Measurements from ENCODE around the gene HGD. TPM values are rescaled to one million over a fixed set of nuclear protein-coding genes. Genes with fewer than 3 reads are reported as not detected.

Gene HGD
- total RNA-seq, 1 experiment from 2014 or later = 0.59 TPM

DNA sequence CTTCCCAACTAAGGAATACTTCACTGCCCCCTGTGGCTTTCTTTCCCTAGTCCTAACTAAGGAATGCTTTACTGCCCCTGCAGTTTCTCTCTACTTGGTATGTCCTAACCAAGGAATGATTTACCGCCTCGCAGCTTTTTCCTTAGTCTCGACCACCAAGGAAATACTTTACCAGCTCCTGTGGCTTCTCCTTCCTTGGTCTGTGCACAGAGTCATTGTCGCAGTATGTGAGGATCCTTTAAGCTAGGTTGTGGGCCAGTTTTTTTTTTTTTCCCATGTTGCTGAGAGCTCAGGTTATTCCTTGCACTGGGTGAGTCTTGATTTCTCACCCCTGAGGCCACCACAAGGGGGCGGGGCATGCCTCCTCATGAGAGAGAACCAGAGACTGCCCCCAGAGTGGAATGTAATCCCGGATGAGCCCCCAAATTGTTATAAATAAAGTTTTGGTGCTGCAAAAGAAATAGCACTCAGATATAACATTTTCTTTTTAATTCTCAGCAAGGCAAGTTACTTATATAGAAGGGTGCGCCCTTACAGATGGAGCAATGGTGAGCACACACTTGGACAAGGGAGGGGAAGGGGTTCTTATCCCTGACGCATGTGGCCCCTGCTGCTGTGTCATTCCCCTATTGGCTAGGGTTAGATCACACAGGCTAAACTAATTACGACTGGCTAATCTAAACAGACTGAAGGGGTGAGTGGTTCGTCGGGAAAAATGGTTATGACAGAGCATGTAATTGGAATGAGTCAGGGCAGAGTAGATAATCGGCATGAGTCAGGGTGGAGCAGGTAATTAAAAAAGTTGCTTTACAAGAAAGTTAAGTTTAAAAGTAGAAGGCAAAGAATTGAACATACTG, 58.9 kb downstream of the HGD start:
- H3K4me2 ChIP-seq (ENCODE audit: low read length) = peak overlapping the region; percentile 78
- ChIA-PET CTCF (interaction anchor here (0.5 to 1.2 kb wide), 9 partner anchors 9 to 642 kb away, joined by 3 to 6 read pairs (median 3); partner anchors contain the start of gene NDUFB4), RAD21 (ENCODE audit: low non-redundant PET in 1 of 2, low total read pairs in 2 of 2, uncharacterized antibody in 2 of 2, unreplicated experiment in 2 of 2) (interaction anchor here in 1 of 2 experiments (1.1 kb wide), 1 partner anchor 172 kb away, joined by 3 read pairs; no protein-coding TSS in a partner anchor)
- TF ChIP-seq ZFX (IDR thresholded peaks at IDR 0.05) (no peak), POLR2AphosphoS5 (IDR thresholded peaks at IDR 0.05; ENCODE audit: low read depth, low read length) (no peak; the same call in 1 of the 2 replicates), YY1 (IDR thresholded peaks at IDR 0.05; ENCODE audit: extremely low read depth, insufficient replicate concordance, low read depth, low read length) (no peak), EZH2phosphoT487 (IDR thresholded peaks at IDR 0.05; ENCODE audit: borderline replicate concordance) (no peak), CBX3 (IDR thresholded peaks at IDR 0.05; ENCODE audit: low read depth) (peak; percentile 42; the same call in 1 of the 2 replicates), ZNF274 (IDR thresholded peaks at IDR 0.05; ENCODE audit: low read depth, low read length) (no peak), SP1 (IDR thresholded peaks at IDR 0.05; ENCODE audit: low read depth) (peak; percentile 66), TCF7L2 (IDR thresholded peaks at IDR 0.05; ENCODE audit: borderline replicate concordance, extremely low read depth, insufficient read depth, insufficient read length) (no peak), CEBPB (IDR thresholded peaks at IDR 0.05; ENCODE audit: low read depth) (peak; percentile 63; the same call in 1 of the 2 replicates), SRF (IDR thresholded peaks at IDR 0.05; ENCODE audit: low read depth) (no peak), POLR2A (IDR thresholded peaks at IDR 0.05; ENCODE audit: borderline replicate concordance, extremely low read depth, insufficient read depth, insufficient read length) (no peak), EGR1 (IDR thresholded peaks at IDR 0.05; ENCODE audit: low read depth) (no peak), JUND (IDR thresholded peaks at IDR 0.05) (peak; percentile 78)
- TF ChIP-seq, protein P1, sequence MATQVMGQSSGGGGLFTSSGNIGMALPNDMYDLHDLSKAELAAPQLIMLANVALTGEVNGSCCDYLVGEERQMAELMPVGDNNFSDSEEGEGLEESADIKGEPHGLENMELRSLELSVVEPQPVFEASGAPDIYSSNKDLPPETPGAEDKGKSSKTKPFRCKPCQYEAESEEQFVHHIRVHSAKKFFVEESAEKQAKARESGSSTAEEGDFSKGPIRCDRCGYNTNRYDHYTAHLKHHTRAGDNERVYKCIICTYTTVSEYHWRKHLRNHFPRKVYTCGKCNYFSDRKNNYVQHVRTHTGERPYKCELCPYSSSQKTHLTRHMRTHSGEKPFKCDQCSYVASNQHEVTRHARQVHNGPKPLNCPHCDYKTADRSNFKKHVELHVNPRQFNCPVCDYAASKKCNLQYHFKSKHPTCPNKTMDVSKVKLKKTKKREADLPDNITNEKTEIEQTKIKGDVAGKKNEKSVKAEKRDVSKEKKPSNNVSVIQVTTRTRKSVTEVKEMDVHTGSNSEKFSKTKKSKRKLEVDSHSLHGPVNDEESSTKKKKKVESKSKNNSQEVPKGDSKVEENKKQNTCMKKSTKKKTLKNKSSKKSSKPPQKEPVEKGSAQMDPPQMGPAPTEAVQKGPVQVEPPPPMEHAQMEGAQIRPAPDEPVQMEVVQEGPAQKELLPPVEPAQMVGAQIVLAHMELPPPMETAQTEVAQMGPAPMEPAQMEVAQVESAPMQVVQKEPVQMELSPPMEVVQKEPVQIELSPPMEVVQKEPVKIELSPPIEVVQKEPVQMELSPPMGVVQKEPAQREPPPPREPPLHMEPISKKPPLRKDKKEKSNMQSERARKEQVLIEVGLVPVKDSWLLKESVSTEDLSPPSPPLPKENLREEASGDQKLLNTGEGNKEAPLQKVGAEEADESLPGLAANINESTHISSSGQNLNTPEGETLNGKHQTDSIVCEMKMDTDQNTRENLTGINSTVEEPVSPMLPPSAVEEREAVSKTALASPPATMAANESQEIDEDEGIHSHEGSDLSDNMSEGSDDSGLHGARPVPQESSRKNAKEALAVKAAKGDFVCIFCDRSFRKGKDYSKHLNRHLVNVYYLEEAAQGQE (IDR thresholded peaks at IDR 0.05; ENCODE audit: low read depth) = no peak
- TF ChIP-seq, protein P2, sequence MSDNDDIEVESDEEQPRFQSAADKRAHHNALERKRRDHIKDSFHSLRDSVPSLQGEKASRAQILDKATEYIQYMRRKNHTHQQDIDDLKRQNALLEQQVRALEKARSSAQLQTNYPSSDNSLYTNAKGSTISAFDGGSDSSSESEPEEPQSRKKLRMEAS (IDR thresholded peaks at IDR 0.05) = peak; percentile 30; the same call in 1 of the 2 replicates
- TF ChIP-seq, protein P3, sequence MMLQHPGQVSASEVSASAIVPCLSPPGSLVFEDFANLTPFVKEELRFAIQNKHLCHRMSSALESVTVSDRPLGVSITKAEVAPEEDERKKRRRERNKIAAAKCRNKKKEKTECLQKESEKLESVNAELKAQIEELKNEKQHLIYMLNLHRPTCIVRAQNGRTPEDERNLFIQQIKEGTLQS (IDR thresholded peaks at IDR 0.05) = no peak
- TF ChIP-seq, protein P4, sequence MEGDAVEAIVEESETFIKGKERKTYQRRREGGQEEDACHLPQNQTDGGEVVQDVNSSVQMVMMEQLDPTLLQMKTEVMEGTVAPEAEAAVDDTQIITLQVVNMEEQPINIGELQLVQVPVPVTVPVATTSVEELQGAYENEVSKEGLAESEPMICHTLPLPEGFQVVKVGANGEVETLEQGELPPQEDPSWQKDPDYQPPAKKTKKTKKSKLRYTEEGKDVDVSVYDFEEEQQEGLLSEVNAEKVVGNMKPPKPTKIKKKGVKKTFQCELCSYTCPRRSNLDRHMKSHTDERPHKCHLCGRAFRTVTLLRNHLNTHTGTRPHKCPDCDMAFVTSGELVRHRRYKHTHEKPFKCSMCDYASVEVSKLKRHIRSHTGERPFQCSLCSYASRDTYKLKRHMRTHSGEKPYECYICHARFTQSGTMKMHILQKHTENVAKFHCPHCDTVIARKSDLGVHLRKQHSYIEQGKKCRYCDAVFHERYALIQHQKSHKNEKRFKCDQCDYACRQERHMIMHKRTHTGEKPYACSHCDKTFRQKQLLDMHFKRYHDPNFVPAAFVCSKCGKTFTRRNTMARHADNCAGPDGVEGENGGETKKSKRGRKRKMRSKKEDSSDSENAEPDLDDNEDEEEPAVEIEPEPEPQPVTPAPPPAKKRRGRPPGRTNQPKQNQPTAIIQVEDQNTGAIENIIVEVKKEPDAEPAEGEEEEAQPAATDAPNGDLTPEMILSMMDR (IDR thresholded peaks at IDR 0.05 in 2 of 3, conservative IDR thresholded peaks at IDR 0.05 in 1 of 3; ENCODE audit: borderline replicate concordance in 1 of 3, insufficient read depth in 1 of 3, low read depth in 2 of 3, low read length in 2 of 3) = peak; percentile 56 to 71 (median 70); a peak in 5 of 6 replicates

More for the DNA sequence above, 58.9 kb downstream of the HGD start:
- Histone ChIP-seq H3K9me2 (ENCODE audit: insufficient read depth) (no peaks in the 10 kb centered on the region), H3K36me3 (ENCODE audit: control insufficient read depth in 1 of 2, insufficient read depth in 2 of 2, low read length in 2 of 2) (no peaks in the 10 kb centered on the region), H2AFZ (ENCODE audit: low read depth, low read length, poor library complexity, severe bottlenecking) (peak overlapping the region; percentile 87), H3K9ac (ENCODE audit: low read length) (peak overlapping the region; percentile 60), H4K20me1 (ENCODE audit: insufficient read depth) (no peaks in the 10 kb centered on the region), H3K27me3 (ENCODE audit: insufficient read depth, low read length) (no peaks in the 10 kb centered on the region), H3K9me3 (ENCODE audit: control insufficient read depth in 1 of 2, insufficient read depth in 1 of 2, low read depth in 1 of 2, low read length in 2 of 2) (no peaks in the 10 kb centered on the region), H3K27ac (ENCODE audit: low read depth, low read length) (peak overlapping the region; percentile 46), H3K79me2 (ENCODE audit: insufficient read depth, low read length) (no peaks in the 10 kb centered on the region), H3K4me1 (ENCODE audit: control insufficient read depth in 1 of 2, insufficient read depth in 2 of 2, low read length in 2 of 2) (peaks cover 13 to 29% of the 10 kb centered on the region in 2 experiments), H3K4me3 (replicated peaks in 1 of 2; ENCODE audit: low read depth in 1 of 2, low read length in 2 of 2) (peak overlapping the region; percentile 43 to 49)
- intact Hi-C loops (cut with micrococcal nuclease) = loop anchor here (1.0 to 2.0 kb wide), 2 partner anchors 120 to 172 kb away; partner anchors contain the start of genes GTF2E1 and RABL3
- POLR2A ChIA-PET = interaction anchor here (0.7 to 1.6 kb wide), 4 partner anchors 8 to 55 kb away, joined by 3 to 5 read pairs (median 4); partner anchors contain the start of gene NDUFB4
- BruUV-seq (replicated peaks) = TSS peak; percentile 98
- peak; percentile 93 for DNase-seq (ENCODE audit: low read depth, low spot score)
- peak; percentile 85 for ATAC-seq
